ENCODE data around the gene FTCD. TPM values are rescaled to one million over a fixed set of nuclear protein-coding genes. Genes with fewer than 3 reads are reported as not detected.

The FTCD gene
- total and polyA plus RNA-seq, 8 donors, result 0.25 to 6.7 (median 1.3) TPM; not detected in 3

DNA sequence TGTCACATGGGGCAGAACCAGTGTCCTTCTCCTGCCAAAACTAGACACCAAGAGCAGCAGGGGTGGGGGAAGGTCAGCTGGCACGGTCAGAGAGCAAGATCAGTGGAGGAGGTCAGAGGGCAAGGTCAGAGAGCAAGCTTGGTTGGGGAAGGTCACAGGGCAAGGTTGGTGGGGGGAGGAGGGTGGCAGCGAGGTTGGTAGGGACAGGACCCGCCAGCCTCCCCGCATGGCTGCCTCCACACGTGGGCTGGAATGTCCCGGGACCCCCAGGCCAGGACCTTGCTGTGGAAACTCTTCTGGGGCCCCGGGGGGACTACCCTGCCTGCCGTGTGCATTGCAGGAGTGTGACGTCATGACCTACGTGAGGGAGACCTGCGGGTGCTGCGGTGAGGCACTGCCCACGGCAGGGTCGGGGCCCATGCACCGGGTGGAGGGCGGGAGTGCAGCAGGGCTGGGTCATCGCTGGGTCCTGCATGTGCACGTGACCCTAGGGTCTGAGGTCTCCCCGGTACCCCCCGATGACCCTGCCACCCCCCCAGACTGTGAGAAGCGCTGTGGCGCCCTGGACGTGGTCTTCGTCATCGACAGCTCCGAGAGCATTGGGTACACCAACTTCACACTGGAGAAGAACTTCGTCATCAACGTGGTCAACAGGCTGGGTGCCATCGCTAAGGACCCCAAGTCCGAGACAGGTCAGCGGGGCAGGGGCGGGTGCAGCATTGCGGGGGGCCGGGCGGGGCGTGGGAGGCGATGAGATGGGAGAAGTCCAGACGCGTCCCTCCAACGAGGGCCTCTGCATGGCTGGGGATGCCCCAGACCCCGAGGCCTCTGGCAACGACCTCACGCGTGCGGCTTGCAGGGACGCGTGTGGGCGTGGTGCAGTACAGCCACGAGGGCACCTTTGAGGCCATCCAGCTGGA, 30.2 kb downstream of the FTCD start:
- H3K4me1 ChIP-seq, result no peaks in the 10 kb centered on the region
- no peaks in the 10 kb centered on the region for H3K27me3 ChIP-seq
- H3K27ac ChIP-seq, result peak overlapping the region in 2 of 5 donors; percentile 3 to 24
- H3K36me3 ChIP-seq, result peaks cover 39 to 95% (median 79%) of the 10 kb centered on the region in 4 donors
- WGBS, 5 donors, result 85 to 91% (median 88%) methylated on average over 31 to 49 of the region's 49 CpGs
- H3K9me3 ChIP-seq, result no peaks in the 10 kb centered on the region
- no peak overlapping the region for H3K4me3 ChIP-seq
- TF ChIP-seq POLR2AphosphoS5 (IDR thresholded peaks at IDR 0.05) (no peak), EP300 (IDR thresholded peaks at IDR 0.05) (no peak), POLR2A (IDR thresholded peaks at IDR 0.05) (no peak)
- TF ChIP-seq, protein P1, sequence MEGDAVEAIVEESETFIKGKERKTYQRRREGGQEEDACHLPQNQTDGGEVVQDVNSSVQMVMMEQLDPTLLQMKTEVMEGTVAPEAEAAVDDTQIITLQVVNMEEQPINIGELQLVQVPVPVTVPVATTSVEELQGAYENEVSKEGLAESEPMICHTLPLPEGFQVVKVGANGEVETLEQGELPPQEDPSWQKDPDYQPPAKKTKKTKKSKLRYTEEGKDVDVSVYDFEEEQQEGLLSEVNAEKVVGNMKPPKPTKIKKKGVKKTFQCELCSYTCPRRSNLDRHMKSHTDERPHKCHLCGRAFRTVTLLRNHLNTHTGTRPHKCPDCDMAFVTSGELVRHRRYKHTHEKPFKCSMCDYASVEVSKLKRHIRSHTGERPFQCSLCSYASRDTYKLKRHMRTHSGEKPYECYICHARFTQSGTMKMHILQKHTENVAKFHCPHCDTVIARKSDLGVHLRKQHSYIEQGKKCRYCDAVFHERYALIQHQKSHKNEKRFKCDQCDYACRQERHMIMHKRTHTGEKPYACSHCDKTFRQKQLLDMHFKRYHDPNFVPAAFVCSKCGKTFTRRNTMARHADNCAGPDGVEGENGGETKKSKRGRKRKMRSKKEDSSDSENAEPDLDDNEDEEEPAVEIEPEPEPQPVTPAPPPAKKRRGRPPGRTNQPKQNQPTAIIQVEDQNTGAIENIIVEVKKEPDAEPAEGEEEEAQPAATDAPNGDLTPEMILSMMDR (IDR thresholded peaks at IDR 0.05), result no peak
- peak in 1 of 2 donors; percentile 21 for DNase-seq
- intact Hi-C loops (cut with DNase I; ENCODE audit: low total_unique reads), result loop anchor here (10.0 kb wide), 1 partner anchor 130 kb away; no protein-coding TSS in a partner anchor

DNA sequence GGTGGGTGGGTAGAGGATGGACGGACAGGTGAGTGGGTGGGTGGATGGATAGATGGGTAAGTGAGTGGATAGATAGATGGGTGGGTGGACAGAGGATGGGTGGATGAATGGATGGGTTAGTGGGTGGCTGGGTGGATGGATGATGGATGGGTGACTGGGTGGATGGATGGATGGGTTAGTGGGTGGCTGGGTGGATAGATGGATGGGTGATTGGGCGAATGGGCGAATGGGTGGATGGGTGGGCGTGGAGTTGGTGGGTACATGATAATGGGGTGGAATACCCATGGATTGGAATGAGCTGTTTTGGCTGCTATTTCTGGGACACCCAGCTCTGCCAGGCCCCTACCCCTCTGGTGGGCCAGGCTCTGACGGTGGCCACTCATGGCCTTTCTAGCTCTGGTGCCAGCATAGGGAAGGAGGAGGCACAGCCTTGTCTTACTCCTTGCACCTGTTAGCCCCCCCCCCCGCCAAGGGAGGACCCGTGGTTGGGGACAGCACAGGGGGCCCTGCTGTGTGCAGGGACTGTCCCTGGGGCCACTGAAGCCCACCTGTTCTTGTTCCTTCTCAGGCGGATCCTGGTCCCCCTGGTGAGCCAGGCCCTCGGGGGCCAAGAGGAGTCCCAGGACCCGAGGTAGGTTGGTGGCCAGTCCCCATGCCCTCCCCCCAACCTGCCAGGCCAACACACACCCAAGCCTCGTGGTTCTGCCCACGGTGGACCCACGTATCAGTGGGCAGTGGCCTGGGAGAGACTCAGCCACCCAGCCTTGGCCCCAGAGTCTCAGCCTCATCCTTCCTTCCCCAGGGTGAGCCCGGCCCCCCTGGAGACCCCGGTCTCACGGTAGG, 31.1 kb downstream of the FTCD start:
- no peaks in the 10 kb centered on the region for H3K9me3 ChIP-seq
- TF ChIP-seq EP300 (IDR thresholded peaks at IDR 0.05), result no peak
- TF ChIP-seq POLR2A (IDR thresholded peaks at IDR 0.05), result no peak
- no peak for TF ChIP-seq POLR2AphosphoS5 (IDR thresholded peaks at IDR 0.05)
- TF ChIP-seq, protein P1 (IDR thresholded peaks at IDR 0.05), result no peak
- H3K27ac ChIP-seq, result peak overlapping the region in 2 of 5 donors; percentile 3 to 24
- no peaks in the 10 kb centered on the region for H3K4me1 ChIP-seq
- peaks cover 47 to 97% (median 85%) of the 10 kb centered on the region in 4 donors for H3K36me3 ChIP-seq
- whole genome bisulfite sequencing, 5 donors, result 88 to 92% (median 91%) methylated on average over 10 to 16 of the region's 16 CpGs
- peak in 1 of 2 donors; percentile 21 for DNase-seq
- H3K4me3 ChIP-seq, result no peak overlapping the region
- no peaks in the 10 kb centered on the region for H3K27me3 ChIP-seq
- intact Hi-C loops (cut with DNase I; ENCODE audit: low total_unique reads), result loop anchor here (10.0 kb wide), 1 partner anchor 130 kb away; no protein-coding TSS in a partner anchor

DNA sequence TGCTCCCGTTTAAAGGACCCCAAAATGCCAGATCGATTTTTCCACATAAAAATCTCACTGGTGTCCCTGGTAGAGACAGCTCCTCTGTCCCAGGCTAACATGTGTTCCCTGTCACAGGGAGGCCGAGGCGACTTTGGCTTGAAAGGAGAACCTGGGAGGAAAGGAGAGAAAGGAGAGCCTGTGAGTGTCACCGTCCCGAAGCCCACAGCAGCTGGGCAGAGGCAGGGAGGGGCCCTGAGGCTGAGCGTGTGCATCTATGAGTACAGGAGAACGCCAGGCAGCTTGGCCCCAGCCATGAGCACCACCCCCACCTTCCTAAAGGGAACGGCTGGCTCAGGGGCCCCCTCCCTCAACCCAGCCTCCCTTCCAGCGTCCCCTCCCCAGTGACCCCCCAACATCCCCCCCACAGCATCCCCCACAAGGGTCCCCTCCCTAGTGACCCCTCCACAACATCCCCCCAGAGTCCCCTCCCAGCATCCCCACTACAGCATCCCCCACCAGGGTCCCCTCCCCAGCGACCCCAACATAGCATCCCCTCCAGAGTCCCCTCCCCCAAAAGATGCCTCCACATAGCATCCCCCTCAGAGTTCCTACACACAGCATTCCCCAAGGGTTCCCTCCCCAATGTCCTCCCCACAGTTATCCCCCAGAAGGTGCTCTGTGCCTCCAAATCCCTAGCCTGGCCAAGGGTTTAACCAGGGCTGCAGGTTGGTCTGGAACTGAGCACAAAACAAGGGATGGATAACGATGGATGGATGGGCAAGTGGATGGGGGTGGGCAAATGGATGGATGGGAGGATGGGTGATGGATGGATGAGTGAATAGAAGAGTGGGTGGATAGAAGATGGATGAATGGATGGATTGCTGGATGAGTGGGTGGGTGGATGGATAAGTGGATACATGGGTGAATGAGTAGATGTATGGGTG, 32.4 kb downstream of the FTCD start:
- WGBS, 5 donors, result 78 to 88% (median 81%) methylated on average over 10 to 12 of the region's 12 CpGs
- Histone ChIP-seq H3K27ac (peak overlapping the region in 3 of 5 donors; percentile 4 to 29 (median 7)), H3K27me3 (no peaks in the 10 kb centered on the region), H3K4me3 (no peak overlapping the region), H3K9me3 (no peaks in the 10 kb centered on the region), H3K4me1 (no peaks in the 10 kb centered on the region), H3K36me3 (peaks cover 59 to 99% (median 89%) of the 10 kb centered on the region in 4 donors)
- no peak for DNase-seq
- intact Hi-C loops (cut with DNase I; ENCODE audit: low total_unique reads), result loop anchor here (10.0 kb wide), 1 partner anchor 128 kb away; no protein-coding TSS in a partner anchor
- no peak for TF ChIP-seq POLR2A (IDR thresholded peaks at IDR 0.05)
- TF ChIP-seq, protein P1 (IDR thresholded peaks at IDR 0.05), result peak in 1 of 7 experiments; percentile 4
